Spleen (tissue), 13 donors: ENCODE measurements around the gene B4GALT2. TPM values are rescaled to one million over a fixed set of nuclear protein-coding genes. Genes with fewer than 3 reads are reported as not detected.
A peak's percentile ranks its signal among the peaks of the same experiment; 100 is the strongest.

Source experiments
- DNase-seq: peaks from one replicate; pipeline ENCODE4 v3.0.0-alpha.2; 2020
- H3K27ac ChIP-seq, 8 donors: fragments of 200-600 bp; sonication (generic) in 7 of 8; 1 replicate in 4 of 8; 2 replicates in 4 of 8; pipeline versions ENCODE4 v1.5.0 to v1.8.0; 2016 to 2021; ENCODE audit warnings: inconsistent platforms in 4 of 8, mild to moderate bottlenecking in 4 of 8, moderate library complexity in 1 of 8
- H3K27me3 ChIP-seq, 7 donors: fragments of 200-600 bp; sonication (generic) in 6 of 7; replicated peaks in 1 of 7; 1 replicate in 4 of 7; 2 replicates in 3 of 7; pipeline versions ENCODE4 v1.5.0 to v1.8.0; 2016 to 2021; ENCODE audit warnings: inconsistent platforms in 3 of 7, mild to moderate bottlenecking in 1 of 7
- H3K36me3 ChIP-seq, 6 donors: fragments of 200-600 bp; sonication (generic) in 5 of 6; 1 replicate in 4 of 6; 2 replicates in 2 of 6; pipeline versions ENCODE4 v1.5.0 to v1.8.0; 2016 to 2021; ENCODE audit warnings: inconsistent platforms in 2 of 6
- H3K4me1 ChIP-seq, 6 donors: fragments of 200-600 bp; sonication (generic) in 5 of 6; 1 replicate in 3 of 6; 2 replicates in 3 of 6; pipeline versions ENCODE4 v1.5.0 to v1.8.0; 2016 to 2021; ENCODE audit warnings: inconsistent platforms in 3 of 6
- H3K4me3 ChIP-seq, 8 donors: fragments of 200-600 bp; sonication (generic) in 7 of 8; 1 replicate in 4 of 8; 2 replicates in 4 of 8; pipeline versions ENCODE4 v1.5.0 to v1.8.0; 2016 to 2021; ENCODE audit warnings: inconsistent platforms in 4 of 8, mild to moderate bottlenecking in 4 of 8, moderate library complexity in 2 of 8
- H3K9me3 ChIP-seq, 8 donors: fragments of 200-600 bp; sonication (generic) in 7 of 8; 1 replicate in 4 of 8; 2 replicates in 4 of 8; pipeline versions ENCODE4 v1.5.0 to v1.8.0; 2016 to 2021; ENCODE audit warnings: inconsistent platforms in 4 of 8
- CTCF ChIP-seq, 11 experiments: fragments of 200-600 bp in 7 of 11; fragments of 450-650 bp in 4 of 11; sonication (generic) in 4 of 11; IDR thresholded peaks in 8 of 11; conservative IDR thresholded peaks in 3 of 11; 1 replicate in 7 of 11; 2 replicates in 4 of 11; pipeline versions ENCODE4 v1.4.0 to v1.8.0; 2016 to 2021; ENCODE audit warnings: antibody characterized with exemption in 11 of 11, inconsistent platforms in 4 of 11, mild to moderate bottlenecking in 1 of 11
- POLR2A ChIP-seq, 3 donors: fragments of 450-650 bp; IDR thresholded peaks; one replicate each; pipeline ENCODE4 v1.5.1; 2017; ENCODE audit warnings: antibody characterized with exemption in 3 of 3, mild to moderate bottlenecking in 1 of 3
- POLR2AphosphoS5 ChIP-seq, 3 donors: sonication (generic); formaldehyde crosslinking; IDR thresholded peaks; one replicate each; pipeline ENCODE4 v1.5.1; 2017; ENCODE audit warnings: antibody characterized with exemption in 3 of 3
- WGBS, 5 donors: extraction: QIAGEN DNeasy Blood & Tissue Kit in 3 of 5; methylation state at CpG; one replicate each; pipeline versions ENCODE4 v1.1.5 to v1.1.7; 2013 to 2018; 5-methylcytosine and 5-hydroxymethylcytosine counted together
- intact Hi-C: fragments of 100-400 bp; cut with DNase I; formaldehyde crosslinking; loops from one replicate; pipeline ENCODE4 v1.15.0; 2023; ENCODE audit warnings: low total_unique reads
- long read RNA-seq, 2 donors: transcript quantifications; one replicate each; lab custom pipeline, GENCODE V29; 2026
- polyA plus RNA-seq, 3 donors: library from polyadenylated mRNA; stranded (reverse); fragments of 200-250 nt; gene quantifications; one replicate each; pipeline ENCODE4 v1.2.1, GENCODE V29; 2013
- total RNA-seq, 7 donors: library from RNA; depleted of rRNA in 3 of 7; stranded (reverse); fragments of >200 nt in 3 of 7; fragmentation: NEBNext Ultra II Directional in 4 of 7; extraction: Animal tissue kit (Norgen Biotek cat#: 25700) in 4 of 7; gene quantifications; one replicate each; pipeline versions ENCODE4 v1.1.0 to v1.2.1, GENCODE V29; 2016 to 2021
- donor health status: healthy with polysubstance abuse.
- donor health status: DM: no; HTN: no; CAD: no; lungs with moderate emphysema.
- donor health status: DM: no; HTN: no; CAD: no.
- donor health status: Bipolar disorder and iron deficiency.
- donor health status: healthy.
- donor health status: DM: no; HTN: no; CAD: no.
- donor health status: DM: yes; HTN: yes; CAD: no.

B4GALT2 gene, protein sequence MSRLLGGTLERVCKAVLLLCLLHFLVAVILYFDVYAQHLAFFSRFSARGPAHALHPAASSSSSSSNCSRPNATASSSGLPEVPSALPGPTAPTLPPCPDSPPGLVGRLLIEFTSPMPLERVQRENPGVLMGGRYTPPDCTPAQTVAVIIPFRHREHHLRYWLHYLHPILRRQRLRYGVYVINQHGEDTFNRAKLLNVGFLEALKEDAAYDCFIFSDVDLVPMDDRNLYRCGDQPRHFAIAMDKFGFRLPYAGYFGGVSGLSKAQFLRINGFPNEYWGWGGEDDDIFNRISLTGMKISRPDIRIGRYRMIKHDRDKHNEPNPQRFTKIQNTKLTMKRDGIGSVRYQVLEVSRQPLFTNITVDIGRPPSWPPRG
- total RNA-seq (10 to 100 TPM; 11.4 to 23.3 (median 13.2) TPM), polyA plus RNA-seq (10 to 100 TPM in 1 of 3 donors, 1 to 10 TPM in 2; 7.0 to 13.7 (median 7.7) TPM)
- long read RNA-seq, donor 1, partial matches to known transcripts: 8 of 11 reads
- long read RNA-seq, donor 1, other reads (novel, unspliced or antisense): 0 of 11 reads
- long read RNA-seq, donor 2, transcript B4GALT2-203 (7 exons, 2,203 nt): major isoform, 10 of 15 reads
- long read RNA-seq, donor 2, partial matches to known transcripts: 5 of 15 reads
- long read RNA-seq, donor 2, other reads (novel, unspliced or antisense): 0 of 15 reads

DNA sequence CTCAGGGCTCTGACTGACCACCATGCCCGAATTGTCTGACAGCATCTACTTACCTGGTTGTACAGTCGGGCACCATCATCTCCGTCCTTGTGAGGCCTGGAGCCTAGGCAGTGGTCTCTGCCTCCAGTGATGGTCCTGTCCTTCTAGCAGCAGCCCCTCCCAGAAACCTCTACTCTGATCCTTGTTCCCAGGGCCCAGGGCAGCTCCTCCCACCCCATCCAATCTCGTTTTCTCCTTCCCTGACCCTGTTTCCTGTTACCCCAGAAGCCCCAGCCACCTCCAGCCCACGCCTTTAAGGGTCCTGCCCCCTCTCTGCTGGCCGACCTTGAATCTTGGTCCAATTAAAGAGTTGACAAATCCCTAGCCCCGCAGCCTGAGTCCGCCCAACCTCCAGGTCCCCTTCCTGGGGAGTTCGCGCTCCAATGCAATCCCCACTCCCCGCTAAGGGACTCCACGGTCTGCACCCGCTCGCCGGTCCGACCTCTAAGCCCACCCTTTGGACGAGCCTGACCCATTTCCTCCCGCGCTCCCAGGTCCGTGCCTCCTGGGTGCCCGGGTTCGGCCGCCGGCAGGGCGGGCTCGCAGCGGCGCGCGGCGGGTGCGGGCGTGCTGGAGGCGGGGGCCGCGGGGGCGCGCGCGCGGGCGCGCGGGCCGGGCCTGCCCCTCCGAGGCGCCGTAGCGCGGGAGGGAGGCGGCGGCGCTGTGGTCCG, at the start of gene B4GALT2:
TSS of gene B4GALT2 (plus strand) at position 660 of the 710 bp plus-strand sequence. CDS start 1,951 bp downstream, outside the sequence.
- intact Hi-C loops: no loop called here
- 5 to 17% (median 11%) methylated on average over 17 to 54 of the region's 54 CpGs for WGBS, 5 donors
- no peak for TF ChIP-seq POLR2A (IDR thresholded peaks at IDR 0.05)
- TF ChIP-seq CTCF (IDR thresholded peaks at IDR 0.05 in 8 of 11, conservative IDR thresholded peaks at IDR 0.05 in 3 of 11): no peak
- TF ChIP-seq POLR2AphosphoS5 (IDR thresholded peaks at IDR 0.05): peak in 2 of 3 donors; percentile 44 to 61
- Histone ChIP-seq H3K36me3 (peaks cover 0 to 28% (median 16%) of the 10 kb centered on the region in 6 donors), H3K9me3 (no peaks in the 10 kb centered on the region), H3K27ac (peak within 1 kb of the TSS in 6 of 8 donors; percentile 34 to 74 (median 50)), H3K27me3 (peaks cover 0 to 6% (median 0%) of the 10 kb centered on the region in 7 donors), H3K4me3 (peak within 1 kb of the TSS; percentile 55 to 85 (median 67)), H3K4me1 (peaks cover 31 to 85% (median 62%) of the 10 kb centered on the region in 6 donors)
- peak; percentile 86 for DNase-seq

- DNase-seq: no peak
- no peaks in the 10 kb centered on the region for H3K9me3 ChIP-seq
These were observed 48.7 kb upstream of the B4GALT2 start for GRCh38 chr1:43930168-43930948.

GRCh38 chr1:43930949-43931275, 48.1 kb upstream of the B4GALT2 start:
- peaks cover 0 to 22% (median 2%) of the 10 kb centered on the region in 6 donors for H3K36me3 ChIP-seq
- H3K4me3 ChIP-seq: no peak overlapping the region
- H3K9me3 ChIP-seq: no peaks in the 10 kb centered on the region
- intact Hi-C loops: loop anchor here (5.0 to 10.0 kb wide), 2 partner anchors 169 to 406 kb away; no protein-coding TSS in a partner anchor
- DNase-seq: no peak
- TF ChIP-seq POLR2AphosphoS5 (IDR thresholded peaks at IDR 0.05): no peak
- WGBS, 5 donors: 68 to 83% (median 71%) methylated on average over 3 to 4 of the region's 4 CpGs
- no peak overlapping the region for H3K27ac ChIP-seq
- peaks cover 7 to 31% (median 26%) of the 10 kb centered on the region in 6 donors for H3K4me1 ChIP-seq
- H3K27me3 ChIP-seq: peaks cover 0 to 36% (median 28%) of the 10 kb centered on the region in 7 donors

More at GRCh38 chr1:43930168-43930948, 48.7 kb upstream of the B4GALT2 start:
- H3K27me3 ChIP-seq: peaks cover 0 to 30% (median 22%) of the 10 kb centered on the region in 7 donors
- H3K4me3 ChIP-seq: peak overlapping the region in 1 of 8 donors; percentile 2
- H3K4me1 ChIP-seq: peaks cover 5 to 26% (median 22%) of the 10 kb centered on the region in 6 donors
- no peak overlapping the region for H3K27ac ChIP-seq
- intact Hi-C loops: loop anchor here (5.0 to 10.0 kb wide), 2 partner anchors 168 to 406 kb away; no protein-coding TSS in a partner anchor
- peaks cover 0 to 28% (median 4%) of the 10 kb centered on the region in 6 donors for H3K36me3 ChIP-seq
- WGBS, 5 donors: 94 to 99% (median 95%) methylated on average over 9 to 10 of the region's 10 CpGs
- no peak for TF ChIP-seq POLR2AphosphoS5 (IDR thresholded peaks at IDR 0.05)
- TF ChIP-seq CTCF (IDR thresholded peaks at IDR 0.05 in 8 of 11, conservative IDR thresholded peaks at IDR 0.05 in 3 of 11): peak in 6 of 11 experiments; percentile 14 to 54 (median 27)
- TF ChIP-seq POLR2A (IDR thresholded peaks at IDR 0.05): no peak
